ENCODE data around the gene ARHGDIG.

GRCh38 chr16:284204-285120 is 4.1 kb downstream of the ARHGDIG start:
- TF ChIP-seq, protein P1, sequence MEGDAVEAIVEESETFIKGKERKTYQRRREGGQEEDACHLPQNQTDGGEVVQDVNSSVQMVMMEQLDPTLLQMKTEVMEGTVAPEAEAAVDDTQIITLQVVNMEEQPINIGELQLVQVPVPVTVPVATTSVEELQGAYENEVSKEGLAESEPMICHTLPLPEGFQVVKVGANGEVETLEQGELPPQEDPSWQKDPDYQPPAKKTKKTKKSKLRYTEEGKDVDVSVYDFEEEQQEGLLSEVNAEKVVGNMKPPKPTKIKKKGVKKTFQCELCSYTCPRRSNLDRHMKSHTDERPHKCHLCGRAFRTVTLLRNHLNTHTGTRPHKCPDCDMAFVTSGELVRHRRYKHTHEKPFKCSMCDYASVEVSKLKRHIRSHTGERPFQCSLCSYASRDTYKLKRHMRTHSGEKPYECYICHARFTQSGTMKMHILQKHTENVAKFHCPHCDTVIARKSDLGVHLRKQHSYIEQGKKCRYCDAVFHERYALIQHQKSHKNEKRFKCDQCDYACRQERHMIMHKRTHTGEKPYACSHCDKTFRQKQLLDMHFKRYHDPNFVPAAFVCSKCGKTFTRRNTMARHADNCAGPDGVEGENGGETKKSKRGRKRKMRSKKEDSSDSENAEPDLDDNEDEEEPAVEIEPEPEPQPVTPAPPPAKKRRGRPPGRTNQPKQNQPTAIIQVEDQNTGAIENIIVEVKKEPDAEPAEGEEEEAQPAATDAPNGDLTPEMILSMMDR (IDR thresholded peaks at IDR 0.05; ENCODE audit: insufficient read depth, low read depth, low read length) = no peak
- TF ChIP-seq EZH2 (IDR thresholded peaks at IDR 0.05; ENCODE audit: insufficient read depth, low read length) = no peak
